ENCODE measurements around the gene GABRB1.
"Not testable (repeated sequence)": the region's sequence is repeated elsewhere in the genome, so short reads cannot be mapped to it uniquely, and the experiment has no call there.

Gene GABRB1

DNA sequence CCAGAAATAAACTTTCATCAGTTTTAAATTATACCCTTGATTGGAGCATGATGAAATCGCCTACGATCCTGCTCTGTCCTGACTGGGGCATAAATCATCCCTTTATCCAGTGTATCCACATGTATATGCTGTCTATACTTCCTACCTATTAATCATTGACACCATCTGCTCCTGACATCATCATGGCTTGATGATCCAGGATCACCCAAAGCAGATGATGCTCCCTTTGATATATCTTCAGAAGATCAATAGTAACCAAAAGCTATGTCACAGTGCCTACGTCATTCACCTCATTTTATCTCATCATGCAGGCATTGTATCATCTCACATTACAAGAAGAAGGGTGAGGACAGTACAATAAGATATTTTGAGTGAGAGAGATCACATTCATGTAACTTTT, 294.7 kb downstream of the GABRB1 start:
- DNase-seq: no peak

DNA sequence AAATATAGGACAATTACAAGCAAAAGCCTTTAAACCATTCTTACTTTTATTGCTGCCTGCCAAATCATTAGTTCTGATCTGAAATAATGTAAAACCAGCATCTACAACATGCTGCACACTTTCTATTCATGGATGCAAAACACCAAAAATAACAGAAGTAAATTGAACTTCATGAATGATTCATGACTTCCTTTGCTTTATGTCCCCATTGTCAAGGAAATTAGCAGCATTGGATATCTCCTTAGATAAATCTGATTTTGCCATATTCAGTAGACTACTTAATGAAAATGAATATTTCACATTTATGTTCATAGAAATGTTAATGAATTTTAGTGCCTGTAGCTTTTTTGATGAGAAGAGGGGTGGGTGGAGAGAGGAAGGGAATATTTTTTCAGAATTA, 299.5 kb downstream of the GABRB1 start:
- no peak for DNase-seq

DNA sequence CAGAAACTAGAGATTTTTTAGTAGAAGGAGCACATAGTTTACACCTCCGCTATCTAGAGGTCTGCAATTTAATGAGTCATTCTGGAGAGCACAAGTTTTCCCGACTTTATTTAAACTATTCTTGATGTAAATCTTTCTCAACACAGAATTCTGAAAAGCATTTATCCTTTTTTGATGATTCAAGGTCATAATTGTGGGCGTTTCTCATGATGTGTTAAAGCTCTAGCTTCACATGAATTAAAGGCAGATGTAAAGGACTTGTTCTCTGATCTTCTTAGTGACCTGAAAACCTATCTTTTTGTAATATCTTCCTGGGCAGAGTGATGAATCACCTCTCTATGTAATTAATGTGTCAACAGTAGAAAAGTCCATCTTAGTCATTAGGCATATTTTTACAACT, 303.3 kb downstream of the GABRB1 start:
- DNase-seq: no peak

DNA sequence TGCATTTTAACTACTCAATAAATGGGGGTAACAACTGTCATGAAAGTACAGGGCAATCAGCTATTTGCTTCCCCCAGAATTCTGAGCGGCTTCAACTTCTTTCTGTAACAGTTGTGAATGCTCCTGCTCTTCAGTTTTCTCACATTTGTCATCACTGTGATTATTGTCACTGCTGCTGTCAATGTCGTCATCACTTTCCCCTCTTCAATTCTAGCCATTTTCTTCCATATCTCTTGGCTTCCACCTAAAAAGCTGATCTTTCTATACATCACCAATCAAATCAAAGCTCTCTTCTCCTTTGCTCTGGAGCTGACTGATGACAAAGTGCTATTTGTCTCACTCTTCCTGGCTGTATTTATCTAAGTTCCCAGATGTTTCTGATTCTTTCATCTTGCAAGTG, 306.5 kb downstream of the GABRB1 start:
- no peak for DNase-seq

DNA sequence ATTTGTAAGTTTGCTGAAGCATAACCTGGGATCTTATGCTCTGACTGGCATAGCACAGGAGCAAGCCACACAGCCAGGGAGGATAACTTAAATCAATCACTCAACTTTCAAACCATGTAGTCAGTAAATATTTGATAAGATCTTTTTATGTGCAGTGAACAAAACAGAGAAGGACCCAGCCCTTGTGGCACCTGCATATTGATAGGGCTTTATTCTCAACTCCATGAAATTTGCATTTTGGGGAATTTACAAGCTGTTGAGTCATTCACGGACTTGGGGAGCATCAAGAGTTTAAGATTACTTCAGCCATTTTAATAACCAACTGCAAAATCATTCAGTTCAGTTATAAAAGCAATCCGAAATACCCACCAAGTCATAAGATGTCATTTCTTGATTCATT, 309.5 kb downstream of the GABRB1 start:
- DNase-seq: no peak

DNA sequence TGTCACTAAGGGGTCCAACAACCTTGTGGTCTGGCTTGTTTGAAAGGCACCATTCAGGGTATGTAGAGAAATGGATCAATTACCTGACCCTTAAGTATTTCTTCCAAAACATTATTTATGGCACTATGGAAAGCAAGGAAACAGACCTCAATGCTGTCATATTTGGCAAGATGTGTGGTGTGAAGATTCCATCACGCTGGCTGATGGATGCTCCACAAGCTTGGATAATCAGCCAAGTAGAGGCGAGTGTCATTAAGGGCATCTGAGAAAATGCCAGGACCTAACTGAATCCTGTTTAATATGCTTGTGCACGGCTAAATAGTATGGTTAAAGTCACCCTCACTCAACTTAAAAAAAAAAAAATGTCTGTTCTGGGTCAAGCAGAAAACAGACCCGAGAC, 311.4 kb downstream of the GABRB1 start:
- no peak for DNase-seq

DNA sequence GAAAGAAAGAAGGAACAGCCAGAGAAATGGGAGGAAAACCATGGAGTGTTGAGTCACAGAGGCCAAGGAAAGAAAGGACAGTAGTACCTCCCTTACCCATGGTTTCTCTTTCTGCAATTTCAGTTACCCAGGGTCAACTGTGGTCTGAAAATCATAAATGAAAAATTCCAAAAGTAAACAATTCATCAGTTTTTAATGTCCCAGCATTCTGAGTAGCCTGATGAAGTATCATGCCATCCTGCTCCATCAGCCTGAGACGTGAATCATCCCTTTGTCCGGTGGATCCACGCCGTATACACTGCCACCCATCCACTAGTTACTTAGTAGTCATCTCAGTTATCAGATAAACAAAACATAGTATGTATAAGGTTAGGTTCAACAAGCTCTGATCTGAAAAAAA, 318.0 kb downstream of the GABRB1 start:
- no peak for DNase-seq

DNA sequence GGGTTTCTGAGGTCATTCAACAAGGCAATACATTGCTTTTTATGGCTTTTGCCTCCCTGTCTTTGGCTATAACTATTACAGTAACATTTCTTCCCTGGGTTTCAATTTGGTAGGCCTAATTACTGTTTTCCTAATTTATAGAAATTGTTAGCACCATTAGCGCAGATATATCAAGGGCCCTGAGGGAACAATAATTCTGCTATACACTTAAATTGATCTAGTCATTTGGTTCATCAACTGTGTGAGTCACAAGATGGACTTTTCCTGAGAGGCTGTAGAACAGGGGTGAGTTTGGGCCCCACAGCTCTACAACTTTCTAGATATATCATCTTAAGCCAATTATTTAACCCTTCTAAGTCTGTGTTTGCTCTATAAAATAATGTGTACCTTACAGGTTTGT, 324.2 kb downstream of the GABRB1 start:
- no peak for DNase-seq

DNA sequence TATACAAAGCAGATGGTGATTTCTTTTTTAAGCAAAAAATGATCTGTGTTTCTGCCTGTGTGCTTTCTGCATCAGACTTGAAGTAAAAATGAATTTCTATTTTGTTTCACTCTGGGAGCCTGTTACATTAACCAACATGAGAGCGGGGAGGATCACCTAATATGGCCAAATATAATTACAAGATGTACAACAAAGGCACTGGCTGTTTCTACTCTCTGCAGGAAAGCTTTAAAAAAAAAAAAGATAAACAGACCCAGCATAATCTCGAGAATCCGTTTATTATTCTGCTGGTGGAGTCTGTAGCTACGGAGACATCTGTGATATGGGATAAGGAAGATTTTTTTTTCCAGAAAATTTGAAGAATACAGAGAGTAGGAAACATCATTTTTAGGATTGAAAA, 328.5 kb downstream of the GABRB1 start:
- no peak for DNase-seq

DNA sequence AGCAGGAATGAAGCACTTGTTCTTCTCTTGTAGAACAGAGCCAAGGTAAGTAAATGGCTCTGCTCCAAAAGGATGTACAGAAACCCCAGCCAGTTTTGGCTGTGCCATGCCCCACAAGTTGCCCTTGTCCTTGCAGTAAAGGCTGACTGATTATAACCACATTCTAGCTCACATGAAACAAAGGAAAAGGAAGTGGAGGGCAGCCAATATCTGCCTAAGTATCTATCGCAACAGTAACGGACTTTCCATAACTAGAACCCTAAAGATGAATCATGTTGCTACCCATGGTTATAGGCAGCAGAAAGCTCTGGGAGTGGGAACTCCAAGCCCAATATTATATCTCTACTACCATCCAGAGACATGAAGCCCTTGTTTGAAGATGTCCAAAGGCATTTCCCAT, 336.4 kb downstream of the GABRB1 start:
- peak in 1 of 2 donors; percentile 2 for DNase-seq

DNA sequence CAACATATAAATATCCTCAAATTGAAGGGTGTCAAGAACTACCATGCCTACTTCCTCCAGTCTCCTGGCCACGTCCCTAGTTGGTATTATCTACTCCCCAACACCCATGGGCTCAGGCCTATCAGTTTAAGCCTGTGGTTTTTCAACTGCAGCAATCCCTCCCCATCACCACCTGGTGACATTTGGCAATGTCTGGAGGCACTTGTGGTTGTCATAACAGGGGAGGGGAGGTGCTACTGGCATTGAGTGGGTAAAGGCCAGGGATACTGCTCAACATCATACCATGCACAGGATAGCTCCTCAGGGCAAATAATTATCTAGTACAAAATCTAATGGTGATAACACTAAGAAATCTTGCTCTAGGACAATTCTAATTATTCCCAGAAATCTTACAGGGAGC, 336.8 kb downstream of the GABRB1 start:
- no peak for DNase-seq

DNA sequence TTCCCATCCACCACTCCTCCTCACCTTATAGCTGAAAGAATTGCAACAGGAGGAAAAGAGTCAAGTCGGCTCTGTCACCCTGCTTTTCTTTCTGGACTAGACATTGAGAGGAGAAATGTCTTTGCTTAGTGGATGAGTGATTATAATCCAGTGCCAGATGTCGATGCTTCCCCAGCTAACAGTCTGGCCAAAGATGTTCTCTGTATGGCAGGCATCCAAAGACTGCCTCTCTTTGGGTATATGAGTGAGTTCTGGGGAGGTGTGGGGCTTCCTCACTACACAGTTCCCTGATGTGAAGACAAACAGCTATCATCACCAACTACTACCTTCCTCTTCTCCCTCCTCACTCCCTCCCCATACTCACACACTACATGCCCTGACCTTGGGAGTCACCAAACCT, 341.2 kb downstream of the GABRB1 start:
- peak in 1 of 2 donors; percentile 29 for DNase-seq

DNA sequence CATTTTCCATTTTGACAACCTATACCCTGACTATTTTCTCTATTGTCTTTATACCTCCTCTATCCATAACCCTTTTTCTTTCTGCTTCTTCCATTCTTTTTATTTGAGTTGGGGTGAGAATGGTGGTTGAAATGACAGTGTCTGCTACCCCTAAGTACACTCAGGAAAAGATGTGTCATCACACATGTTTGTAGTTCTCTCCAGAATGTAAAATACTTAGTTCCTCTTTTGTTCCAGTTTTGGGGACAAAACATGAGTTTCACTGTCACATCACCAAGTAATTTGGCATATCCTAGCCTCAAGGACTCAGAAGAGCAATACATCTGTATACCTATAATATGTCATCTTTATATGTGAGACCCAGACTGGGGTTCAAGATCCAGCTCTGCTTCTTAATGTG, 341.8 kb downstream of the GABRB1 start:
- DNase-seq: peak in 1 of 2 donors; percentile 75

DNA sequence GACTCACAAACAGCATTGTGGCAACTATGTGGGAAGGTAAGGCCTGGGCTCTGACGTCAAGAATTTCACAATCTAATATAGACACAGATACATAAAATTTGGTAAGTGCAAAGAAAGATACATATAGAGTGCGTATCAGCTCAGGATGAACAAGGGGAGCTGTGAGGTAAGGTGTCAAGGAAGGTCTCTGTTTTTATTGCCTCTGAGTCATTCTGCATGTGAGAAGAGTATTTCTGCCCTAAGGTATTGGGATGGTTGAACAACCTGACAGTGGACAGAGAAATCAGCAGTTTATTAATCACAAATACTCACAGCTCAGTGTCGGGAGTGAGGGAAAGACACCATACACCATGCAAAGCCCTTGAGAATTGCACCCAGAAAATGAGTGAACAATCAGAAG, 342.3 kb downstream of the GABRB1 start:
- no peak for DNase-seq

DNA sequence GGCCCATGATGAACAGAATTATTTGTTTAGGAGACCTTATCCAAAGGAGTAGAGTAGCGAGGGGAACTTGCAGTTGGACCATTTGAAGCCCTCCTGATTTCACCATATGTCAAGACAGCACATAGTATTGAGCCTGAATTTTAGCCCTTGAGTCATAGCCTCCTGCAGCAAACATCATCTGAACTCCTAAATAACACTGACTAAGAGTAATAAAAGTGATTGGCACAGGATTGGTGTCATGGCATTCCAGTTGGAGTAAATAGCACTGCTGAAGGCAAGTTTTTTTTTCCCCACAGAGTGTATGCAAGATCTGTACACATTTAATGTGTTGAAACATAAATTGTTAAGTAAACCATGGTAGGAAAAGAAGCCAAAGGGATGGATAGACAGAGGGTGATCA, 343.1 kb downstream of the GABRB1 start:
- no peak for DNase-seq

DNA sequence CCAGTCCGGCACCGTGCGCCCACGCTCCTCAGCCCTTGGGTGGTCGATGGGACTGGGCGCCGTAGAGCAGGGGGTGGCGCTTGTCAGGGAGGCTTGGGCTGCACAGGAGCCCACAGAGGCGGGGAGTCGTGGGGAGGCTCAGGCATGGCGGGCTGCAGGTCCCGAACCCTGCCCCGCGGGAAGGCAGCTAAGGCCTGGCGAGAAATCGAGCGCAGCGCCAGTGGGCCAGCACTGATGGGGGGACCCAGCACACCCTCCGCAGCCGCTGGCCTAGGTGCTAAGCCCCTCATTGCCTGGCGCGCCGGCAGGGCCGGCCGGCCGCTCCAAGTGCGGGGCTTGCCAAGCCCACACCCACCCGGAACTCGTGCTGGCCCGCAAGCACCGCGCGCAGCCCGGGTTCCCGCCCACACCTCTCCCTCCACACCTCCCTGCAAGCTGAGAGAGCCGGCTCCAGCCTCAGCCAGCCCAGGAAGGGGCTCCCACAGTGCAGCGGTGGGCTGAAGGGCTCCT, 346.7 kb downstream of the GABRB1 start:
- not testable (repeated sequence) for DNase-seq

DNA sequence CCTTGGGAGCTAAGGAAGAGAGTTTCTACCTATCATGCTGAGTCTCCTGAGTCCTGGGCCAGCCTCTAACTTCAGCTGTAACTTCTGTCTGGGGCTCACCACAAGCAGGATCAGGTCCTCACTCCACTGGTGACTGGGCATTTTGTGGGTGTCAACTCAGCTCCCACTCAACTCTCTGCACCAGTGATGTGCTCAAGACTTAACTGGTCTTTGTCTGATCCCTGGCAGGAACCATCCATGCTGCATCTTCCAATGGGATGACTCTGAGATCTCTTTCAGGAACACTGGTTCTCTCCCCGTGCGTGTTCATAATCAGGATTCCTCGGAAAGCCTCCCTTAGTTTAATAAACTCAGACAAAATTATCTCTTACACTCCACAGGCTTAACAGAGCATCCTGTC, 349.8 kb downstream of the GABRB1 start:
- DNase-seq: no peak

DNA sequence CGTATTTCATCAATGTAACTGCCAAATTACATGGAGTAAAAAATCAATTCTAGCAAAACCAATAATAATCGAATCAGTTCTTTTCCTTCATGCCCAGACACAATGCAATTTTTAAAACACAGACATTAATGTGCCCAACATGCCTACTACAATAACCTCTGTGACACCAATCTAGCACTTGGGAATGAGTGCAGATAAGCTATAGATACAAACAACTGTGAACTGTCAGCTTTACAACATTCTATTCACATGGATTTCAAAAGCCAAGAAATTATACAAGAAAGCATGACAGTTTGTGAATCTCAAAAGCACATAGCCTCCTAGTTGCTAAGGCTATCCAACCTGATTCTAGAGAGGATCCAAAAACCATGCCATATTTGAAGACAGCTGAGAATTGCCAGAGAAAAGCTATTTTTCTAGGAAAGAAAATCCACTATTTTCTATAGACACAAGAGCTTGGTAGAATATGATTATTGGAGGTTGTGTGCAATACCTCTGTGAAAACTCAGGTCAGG, 351.5 kb downstream of the GABRB1 start:
- no peak for DNase-seq

DNA sequence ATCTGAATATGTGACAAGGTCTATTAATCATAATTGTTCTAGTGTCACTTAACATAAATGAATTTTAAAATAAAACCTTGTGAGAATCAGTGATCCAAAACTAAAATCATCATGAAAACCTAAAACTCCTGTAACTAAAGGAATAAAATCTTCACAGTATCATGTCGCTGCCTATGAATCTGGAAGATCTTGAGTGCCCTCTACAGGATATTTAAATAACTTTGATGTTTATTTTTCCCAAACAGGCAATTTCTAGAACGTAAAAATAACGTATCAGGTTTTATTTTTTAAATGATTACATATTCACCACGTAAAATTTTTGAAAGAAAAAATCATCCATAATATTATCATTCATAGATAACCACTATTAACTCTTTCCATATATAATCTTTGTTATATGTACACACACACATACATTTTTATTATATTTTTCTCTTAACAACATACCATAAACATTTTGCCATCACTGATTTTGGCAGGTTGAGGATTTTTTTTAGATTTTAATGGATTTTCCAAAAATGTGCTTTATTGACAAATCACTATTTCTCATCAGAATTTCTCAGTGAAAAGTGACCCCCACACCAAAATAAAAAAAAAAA, 352.6 kb downstream of the GABRB1 start:
- DNase-seq: peak in 1 of 2 donors; percentile 22

DNA sequence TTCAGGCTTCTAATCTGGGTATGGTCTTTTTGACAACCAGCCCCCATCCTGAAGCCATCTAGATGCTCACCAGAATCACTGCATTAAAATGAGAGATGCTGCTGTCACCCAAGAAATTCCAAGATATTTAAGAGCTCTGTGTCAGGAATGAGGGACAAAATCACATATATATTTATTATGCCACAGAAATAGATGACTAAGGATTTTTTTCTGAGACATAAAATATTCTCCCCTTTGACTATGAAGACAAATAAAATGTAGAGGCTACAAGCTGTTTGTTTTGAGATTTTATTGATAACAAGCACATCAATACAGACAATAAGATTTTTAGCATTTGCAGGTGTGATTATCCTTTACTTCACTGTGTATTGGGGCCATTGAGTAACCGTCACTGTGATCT, 354.8 kb downstream of the GABRB1 start:
- no peak for DNase-seq

DNA sequence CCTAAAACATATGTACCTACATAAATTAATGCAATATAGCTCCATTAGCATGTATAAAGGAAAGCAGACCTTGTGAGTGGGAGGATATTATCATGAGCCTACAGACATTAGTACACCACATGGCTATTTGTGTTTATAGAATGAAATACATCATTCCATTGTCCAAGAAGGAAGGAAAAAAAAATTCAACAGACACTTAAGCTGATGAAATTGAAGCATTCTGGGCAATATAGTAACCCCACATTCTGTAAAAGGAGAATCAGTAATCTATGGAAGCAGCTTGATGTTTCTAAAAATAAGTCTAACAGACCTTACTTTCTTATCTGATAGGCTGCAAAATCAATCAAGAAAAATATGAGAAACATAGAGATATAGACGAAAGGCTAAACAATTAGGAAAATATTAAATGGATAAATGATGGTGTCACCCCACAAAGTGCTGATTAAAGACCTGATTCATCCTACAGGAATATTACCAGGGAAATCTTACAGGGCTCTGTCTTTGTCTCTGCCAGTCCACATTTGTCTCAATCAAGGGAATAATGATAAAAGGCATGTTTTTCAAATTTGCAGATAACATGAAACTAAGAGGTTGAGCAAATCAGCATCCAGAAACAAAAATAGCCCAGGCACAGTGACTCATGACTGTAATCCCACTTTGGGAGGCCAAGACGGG, 355.3 kb downstream of the GABRB1 start:
- DNase-seq: no peak

DNA sequence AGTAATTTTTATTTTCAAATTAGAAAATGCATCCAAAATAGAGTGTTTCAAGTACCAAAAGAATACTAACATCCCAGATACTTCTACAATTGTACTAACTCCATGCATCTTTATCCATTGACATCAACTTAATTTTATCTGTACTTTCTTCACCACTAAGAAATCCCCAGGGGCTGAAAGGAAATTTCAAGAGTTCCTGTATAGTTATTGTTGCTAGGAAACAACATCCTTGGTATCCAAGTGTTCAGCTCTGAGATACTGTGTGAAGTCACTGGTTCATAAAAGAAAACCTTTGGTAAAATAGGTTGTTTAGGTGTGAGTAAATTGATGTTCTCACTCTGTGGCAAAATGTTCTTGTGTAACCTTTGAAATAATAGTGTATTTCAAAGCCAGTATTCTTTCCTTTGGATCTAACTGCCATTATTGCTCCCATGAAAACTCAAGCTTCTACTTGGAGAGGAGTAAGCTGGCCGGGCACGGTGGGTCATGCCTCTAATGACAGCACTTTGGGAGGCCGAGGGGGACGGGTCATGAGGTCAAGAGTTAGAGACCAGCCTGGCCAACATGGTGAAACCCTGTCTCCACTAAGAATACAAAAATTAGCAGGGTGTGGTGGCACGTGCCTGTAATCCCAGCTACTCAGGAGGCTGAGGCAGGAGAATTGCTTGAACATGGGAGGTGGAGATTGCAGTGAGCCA, 359.2 kb downstream of the GABRB1 start:
- no peak for DNase-seq

DNA sequence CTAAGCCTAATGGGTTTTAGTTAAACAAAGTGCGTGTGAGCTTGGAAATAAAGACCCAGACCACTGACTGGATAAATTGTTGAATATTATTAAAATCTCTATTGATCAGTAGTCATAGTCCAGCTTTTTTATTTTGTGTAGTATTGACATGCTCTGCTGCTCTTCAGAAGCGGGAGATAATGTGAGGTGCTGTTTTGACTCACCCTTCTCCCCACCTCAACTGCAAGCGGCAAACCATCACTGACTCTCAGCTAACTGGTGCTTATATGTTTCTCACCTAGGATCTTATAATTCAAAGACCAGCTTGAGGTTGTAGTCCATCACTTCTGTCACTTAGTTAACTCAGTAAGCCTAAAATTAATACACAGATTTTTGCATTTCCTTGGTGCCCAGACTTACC, 359.9 kb downstream of the GABRB1 start:
- no peak for DNase-seq

DNA sequence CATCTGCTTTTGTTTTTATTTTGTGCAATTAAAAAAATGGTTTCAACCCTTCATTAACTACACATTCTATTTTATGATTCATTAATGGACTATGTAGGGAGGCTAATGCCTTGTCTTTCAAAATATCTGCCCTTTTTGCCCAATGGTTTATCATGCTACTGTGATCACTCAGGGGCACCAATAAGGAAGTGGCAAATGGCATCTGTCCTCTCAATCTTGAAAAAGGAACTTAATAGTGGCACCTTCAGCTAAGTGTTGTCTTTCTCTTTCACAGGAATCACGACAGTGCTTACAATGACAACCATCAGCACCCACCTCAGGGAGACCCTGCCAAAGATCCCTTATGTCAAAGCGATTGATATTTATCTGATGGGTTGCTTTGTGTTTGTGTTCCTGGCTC, 375.0 kb downstream of the GABRB1 start:
- no peak for DNase-seq

All from bone marrow (tissue), 2 donors.